Ecto neural progenitor cell (in vitro differentiated cells): ENCODE measurements around the gene UBE2S.

Experiments used
- DNase-seq: peaks from one replicate; pipeline ENCODE4 v3.0.0-alpha.2; 2018; ENCODE audit warnings: low spot score

Gene UBE2S

DNA sequence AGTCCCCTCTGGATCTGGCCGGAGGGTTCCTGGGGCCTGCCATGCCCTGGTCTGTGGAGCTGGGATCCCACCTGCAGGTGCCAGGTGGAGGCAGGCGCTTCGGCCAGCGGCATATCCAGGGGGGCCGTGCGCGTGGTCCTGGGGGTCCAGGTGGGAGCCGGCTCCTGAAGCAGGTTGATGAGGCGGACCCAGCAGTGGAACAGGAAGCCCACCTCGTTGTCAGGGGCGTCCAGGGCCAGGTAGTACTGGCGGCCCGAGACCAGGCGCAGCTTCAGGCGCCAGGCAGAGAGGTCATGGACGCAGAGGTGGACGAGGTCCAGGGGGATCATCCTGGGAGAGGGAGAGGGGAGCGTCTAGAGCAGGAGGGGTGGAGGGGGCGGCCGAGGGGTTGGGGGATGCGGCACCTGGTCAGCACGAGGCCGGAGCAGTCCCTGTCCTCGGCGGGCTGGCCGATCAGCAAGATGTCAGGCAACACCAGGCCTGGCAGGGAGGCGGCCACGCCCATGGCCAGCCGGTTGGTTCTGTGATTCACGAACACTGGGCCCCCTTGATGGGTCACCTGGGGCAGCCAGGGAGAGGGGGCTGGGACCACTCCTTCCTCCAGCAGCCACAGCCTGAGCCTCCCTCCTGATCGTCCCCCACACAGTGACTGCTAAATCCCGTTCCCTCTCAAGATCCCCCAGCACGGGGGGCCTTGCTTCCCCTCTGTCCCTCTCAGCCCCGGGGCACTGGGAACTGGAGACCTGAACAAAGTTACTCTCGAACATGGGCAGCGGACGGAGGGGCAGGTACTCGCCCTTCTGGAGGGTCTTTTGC, 45.2 kb downstream of the UBE2S start:
- no peak for DNase-seq

DNA sequence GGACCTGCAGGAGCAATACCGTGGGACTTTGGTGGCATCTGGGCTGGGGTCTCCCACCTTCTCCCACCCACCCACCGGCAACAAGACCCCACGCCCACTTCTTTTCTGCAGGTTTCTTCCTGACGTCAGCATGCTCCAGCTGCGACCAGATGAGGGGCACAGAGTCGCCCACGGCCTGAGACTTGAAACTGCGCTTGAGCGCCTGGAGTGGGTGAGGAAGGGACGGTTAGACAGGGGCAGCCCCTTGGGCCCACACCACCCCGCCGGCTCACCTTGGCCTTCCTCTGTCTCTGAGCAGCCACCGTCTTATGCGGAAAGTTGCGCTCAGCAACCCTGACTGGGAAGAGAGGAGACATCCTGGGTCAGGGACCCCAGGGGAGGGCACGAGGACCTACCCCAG, 46.7 kb downstream of the UBE2S start:
- DNase-seq, result no peak

DNA sequence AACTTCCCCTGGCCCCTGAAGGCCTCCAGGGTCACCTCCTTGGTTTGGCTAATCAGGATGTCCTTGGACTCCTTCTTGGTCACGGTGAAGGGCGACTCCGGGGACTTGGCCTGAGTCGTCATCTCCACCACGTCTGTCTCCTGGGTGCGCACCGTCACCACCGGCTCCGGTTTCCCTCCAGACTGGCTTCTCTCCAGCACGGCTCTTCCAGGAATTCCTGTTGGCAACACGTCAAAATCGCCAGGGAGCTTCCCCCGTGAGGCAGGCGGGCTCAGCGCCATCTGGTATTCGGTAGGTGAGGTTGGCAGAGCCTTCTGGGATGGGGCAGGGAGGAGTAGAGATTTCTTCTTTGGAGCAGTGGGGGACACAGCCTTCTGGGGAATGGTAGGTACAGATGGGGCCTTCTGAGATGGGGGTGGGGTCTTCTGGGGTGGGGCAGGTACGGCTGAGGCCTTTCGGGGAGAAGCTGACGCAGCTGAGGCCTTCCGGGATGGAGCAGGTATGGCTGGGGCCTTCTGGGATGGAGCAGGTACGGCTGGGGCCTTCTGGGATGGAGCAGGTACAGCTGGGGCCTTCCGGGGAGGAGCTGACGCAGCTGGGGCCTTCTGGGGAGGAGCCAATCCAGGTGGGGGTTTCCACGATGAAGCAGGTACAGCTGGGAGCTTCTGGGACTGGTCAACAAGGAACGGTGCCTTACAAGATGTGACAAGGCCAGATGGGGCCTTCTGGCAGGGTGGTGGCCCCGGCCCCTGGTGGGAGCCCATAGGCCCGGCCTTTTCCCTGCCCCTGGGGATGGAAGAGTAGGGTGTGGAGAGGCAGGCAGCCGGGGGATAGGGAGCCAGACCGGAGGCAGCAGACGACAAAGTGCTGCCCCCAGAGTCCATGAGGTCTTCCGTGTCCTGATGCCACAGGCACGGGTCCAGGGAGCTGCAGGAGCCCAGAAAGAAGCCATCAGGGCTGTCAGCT, 48.4 kb downstream of the UBE2S start:
- DNase-seq, result no peak

DNA sequence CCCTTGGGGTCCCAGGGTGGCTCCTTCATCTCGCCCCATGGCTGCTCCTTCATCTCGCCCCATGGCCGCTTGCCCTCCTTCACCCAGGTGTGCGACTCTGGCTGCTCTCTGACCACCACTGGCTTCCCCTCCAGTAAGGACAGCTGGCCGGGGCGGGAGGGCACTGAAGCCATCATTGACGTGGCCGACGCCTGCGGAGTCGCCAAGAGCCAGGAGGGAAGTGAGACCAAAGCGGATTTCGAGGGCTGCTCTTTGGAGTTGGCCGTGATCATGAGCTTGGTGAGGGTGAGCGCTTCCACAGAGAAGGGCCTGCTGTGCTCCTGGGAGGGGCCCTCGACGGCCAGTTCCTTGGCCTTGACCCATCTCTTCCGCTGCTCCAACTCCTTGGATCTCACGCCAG, 49.1 kb downstream of the UBE2S start:
- DNase-seq, result no peak

DNA sequence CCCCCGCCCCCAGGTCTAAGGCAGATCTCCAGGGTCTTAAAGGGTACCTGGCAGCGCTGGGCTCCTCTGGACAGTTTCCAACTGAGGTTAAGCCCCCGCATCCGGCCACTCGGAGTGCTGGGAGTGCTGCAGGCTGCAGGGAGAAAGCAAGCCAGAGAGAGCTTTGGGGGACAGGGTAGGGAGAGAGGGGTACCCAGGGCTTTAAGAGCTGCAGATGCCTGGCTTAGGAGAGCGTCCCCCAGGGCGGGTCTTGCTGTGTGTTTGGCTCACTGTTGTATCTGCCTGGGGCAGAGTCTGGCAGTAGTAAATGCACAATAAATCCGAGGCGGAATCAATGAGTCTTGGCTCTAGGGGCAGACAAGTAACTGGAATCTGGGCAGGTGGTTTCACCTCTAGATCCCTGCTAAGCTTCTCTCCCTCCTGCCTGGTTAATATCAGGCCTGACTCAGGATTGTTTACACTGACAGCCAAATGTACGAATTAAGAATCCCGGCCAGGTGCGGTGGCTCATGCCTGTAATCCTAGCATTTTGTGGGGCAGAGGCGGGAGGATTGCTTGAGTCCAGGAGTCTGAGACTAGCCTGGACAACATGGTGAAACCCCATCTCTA, 52.3 kb downstream of the UBE2S start:
- no peak for DNase-seq

DNA sequence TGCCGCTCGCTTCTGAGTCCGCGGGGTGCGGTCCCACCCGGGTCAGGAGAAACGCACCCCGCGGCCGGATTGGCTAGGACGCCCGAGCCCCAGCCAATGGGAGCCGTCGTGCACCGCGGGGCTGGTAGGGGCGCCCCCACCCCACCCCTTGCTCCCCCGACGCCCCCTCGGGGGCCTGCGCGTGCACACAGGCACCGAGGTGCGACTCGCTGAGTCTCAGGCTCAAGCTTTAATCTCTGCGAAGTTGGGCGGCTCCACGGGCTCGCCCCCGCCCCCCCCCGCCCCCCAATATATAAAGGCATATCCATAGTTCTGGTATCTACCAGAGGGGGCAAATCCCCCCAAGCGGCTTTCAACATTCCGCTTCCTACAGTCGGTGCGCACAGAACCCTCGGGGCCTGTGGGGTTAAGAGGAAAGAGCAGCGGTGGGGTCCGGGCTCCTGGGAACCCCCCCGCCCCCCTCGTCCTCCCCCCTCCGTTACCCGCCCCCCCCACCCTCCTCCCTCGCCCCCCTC, 52.8 kb downstream of the UBE2S start, which contains the start of gene COX6B2:
Gene COX6B2, minus strand, starts transcription at position 22 of the 515 bp plus-strand sequence. CDS start 198 bp downstream, outside the sequence.
- DNase-seq, result no peak

DNA sequence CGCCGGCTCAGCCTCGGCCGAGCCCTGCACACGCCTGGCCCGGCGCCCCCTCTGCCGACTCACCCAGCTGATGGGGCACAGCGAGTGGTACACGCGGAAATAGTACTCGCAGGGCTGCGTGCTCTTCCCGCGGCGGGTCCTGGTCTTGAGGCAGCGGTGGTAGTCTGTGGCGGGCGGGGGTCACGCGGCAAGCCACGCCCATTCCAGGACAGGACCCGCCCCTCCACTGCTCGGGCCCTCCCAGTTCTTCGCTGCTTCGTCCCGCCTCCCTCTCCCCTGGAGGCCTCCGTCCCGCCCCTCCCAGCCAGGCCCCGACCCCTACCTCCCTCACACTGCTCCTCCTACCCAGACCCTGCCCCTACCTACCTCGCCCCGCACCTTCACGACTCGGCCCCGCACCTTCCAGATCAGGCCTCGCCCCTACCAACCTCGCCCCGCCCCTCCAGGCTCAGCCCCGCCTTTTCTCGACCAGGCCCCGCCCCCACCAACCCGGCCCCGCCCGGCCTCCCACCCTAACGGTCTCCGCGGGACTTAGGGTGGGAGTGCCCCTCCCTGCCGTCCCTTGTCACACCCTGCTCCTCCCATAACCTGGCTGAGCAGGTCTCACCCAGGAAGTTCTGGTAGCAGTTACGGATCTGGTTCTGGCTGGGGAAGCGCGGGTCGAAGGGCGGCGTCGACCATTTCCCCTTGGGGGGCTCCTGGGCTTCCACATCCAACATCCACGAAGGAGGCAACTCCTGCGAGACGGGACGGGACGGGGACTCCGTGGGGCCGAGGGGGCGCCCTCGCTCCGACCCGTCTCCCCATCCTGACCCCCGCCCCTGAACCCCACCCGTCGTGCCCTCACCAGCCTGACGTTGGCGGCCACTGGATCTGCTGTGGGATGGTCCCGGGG, 53.5 kb downstream of the UBE2S start:
- peak; percentile 86 for DNase-seq

DNA sequence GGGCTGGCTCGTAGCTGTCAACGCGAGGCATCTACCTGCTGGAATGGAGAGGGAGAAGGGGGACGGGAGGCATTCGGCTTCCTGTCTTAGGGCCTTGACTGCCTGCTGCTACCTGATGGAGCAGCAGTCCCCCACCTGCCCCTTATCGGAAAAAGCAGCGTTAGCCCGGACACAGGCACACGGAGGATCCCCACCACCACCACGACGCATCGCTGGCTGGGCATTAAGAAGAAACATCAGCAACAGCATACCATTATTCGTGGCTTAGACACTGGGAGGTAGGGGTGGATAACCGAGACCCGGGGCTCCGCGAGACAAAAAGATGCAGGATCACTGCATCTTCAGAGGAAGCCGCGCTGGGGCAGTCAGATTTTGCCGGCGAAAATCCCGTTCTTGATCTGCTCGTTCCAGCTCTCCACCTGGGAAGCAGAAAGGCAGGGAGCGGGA, 54.2 kb downstream of the UBE2S start:
- no peak for DNase-seq

DNA sequence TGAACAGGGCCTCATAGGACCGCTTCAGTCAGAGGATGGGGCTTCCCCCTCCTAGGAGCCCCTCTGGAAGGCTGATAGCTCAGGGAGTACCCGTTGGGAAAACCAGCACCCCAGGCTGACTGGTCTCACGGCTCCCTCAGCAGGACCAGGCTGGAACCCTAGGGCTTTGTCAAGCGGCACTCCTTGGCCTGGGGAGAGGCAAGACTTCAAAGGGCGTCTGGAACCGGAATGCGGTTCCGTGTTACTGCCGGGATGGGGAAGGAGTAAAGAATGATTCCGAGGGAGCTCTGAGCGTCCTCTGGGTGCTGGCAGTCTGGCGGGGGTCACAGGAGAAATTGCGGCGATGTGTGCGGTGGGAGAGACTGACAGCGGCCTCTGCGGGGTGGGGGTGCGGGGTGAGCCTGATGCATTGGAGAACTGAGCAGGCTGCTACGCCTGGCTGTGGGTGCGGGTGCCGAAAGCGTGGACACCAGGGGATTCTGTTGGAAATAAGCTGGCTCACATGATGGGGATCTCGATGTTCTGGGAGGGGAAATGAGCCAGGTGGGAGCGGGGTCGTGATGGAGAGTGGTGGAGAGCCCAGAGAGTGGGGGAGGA, 54.9 kb downstream of the UBE2S start:
- DNase-seq, result no peak

DNA sequence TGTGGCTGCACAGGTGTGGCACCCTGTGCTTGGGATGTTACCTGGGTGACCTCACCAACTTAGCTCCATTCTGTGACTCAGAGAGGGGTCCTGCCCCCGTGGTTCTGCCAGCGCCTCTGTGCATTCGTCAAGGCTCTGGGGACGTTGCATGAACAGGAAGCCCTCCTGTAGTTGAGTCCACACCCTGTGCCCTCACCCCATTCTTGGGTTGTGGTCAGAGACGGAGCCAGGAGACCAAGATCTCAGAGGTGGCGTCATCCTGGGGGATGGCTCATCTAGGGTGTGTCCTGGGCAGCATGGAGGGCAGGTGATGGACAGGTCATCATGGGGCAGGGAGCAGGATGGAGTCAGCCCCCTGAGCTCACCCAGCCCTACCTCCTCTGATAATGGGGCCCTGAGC, 55.5 kb downstream of the UBE2S start:
- DNase-seq, result no peak

DNA sequence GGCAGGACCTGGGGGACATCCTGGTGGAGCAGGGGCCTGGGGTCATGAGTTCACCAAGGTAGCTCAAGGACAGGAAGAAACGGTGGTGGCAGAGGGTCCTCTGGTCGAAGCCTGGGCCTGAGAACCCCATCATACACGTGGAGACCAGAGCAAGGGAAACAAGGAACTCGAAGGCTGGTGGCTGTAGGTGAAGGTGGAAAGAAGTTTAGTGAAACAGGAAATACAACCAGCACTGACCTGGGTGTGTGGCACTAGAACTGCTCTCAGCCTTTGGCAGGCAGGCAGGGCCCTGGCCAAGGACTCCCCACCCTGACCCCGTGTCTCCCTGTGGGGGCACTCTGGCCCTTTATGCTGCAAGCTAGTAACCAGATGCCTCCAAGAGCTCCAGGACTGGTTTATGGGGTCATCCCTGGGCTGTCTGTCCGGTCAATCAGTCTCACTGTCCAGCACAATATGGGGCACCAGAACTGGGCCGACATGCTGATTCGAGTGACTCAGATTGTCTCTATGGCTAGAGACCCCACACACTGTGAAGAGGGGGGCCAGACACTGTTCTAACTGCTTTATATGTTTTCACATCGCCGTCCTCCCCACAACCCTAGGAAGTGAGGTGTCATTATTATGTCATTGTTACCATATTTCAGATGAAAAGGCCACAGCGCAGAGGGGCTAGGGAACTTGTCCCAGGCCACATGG, 56.8 kb downstream of the UBE2S start:
- DNase-seq, result no peak
